NAMALWA (cell line): ENCODE measurements around the gene IFNA6.
A peak's percentile ranks its signal among the peaks of the same experiment; 100 is the strongest.
"Not testable (repeated sequence)": the region's sequence is repeated elsewhere in the genome, so short reads cannot be mapped to it uniquely, and the experiment has no call there.

ENCODE experiments used
- DNase-seq: peaks from one replicate; pipeline ENCODE4 v3.0.0-alpha.2; 2015; ENCODE audit warnings: low spot score

The IFNA6 gene

DNA sequence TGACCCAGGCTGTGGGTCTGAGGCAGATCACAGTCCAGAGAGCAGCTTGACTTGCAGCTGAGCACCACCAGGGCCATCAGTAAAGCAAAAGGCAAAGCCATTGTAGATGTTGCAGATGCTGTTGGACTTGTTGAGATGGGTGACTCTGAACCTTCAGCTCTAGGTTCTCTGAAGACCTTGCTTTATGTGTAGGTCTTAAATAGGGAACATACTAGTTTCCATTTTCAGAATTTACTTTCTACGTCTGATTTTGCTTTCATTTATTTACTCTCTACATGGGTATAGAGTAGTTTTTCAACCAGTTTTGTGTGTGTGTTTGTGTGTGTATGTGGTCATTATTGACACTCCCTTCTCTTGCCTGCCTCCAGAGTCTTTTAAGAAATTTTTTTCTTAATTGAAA, at the start of gene IFNA6:
Gene IFNA6, minus strand, starts transcription at position 101 of the 400 bp plus-strand sequence. Its CDS starts 0 bp downstream, at position 101.
- no peak for DNase-seq

DNA sequence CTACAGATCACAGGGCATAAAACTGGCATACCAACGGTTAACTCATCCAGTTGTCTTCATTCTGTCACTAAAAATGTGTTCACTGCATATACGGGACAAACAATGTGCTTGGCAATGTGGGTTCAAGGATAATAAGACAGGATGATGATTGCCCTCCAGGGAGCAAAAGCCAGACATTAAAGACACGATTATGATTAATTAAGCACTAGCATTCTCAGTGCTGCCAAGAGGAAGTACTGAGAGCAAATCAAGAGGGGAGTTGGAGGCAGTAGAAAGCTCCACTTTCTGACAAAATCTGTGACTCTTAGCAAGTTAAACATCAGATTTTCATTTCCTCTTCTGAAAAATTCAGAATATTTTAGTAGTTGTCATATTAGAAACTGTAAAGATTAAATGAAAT, 49.3 kb upstream of the IFNA6 start:
- DNase-seq = no peak

GRCh38 chr9:21398955-21399489, 48.3 kb upstream of the IFNA6 start:
- DNase-seq = no peak

GRCh38 chr9:21395778-21396717, 45.4 kb upstream of the IFNA6 start:
- peak; percentile 44 for DNase-seq

DNA sequence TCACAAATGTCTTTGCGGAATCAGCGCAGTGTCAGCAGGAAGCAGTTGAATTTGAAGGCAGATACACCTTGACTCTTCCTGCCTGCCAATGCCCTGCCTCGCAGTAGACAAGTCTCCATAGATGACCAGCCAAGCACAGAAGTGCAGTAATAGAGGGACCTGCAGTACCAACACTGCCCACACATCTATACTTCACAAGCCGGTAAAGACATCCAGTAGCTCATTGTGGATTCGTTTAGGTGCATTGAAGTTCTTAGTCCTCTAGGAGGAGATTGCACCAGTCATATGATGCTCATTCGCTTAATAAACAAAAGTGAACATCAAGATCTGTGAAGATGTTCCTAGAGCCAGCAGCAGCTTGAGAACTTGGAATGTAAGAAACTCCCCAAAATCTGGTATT, 41.6 kb upstream of the IFNA6 start:
- DNase-seq = peak; percentile 83

DNA sequence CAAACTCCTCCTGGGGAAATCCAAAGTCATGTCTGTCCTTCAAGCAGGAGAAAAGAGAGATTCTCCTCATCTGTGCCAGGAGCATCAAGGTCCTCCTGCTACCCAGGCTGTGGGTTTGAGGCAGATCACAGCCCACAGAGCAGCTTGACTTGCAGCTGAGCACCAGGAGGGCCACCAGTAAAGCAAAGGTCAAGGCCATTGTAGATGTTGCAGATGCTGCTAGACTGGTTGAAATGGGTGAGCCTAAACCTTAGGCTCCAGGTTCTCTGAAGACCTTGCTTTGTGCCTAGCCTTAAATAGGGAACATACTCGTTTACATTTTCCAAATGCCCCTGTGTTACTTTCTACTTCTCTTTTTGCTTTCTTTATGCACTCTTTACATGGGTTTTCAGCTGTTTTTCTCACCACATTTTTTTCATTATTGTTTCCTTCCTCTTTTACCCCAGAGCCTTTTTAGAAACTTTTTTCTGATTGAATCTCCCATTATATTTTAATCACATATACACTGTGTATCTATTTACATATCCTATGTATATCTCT, 34.5 kb upstream of the IFNA6 start, which contains the start of gene IFNA2:
Gene IFNA2, minus strand, starts transcription at position 268 of the 540 bp plus-strand sequence. Its CDS starts 69 bp downstream, at position 199.
- peak; percentile 30 for DNase-seq

- DNase-seq = no peak
These were observed 32.9 kb upstream of the IFNA6 start for GRCh38 chr9:21383627-21384026.

GRCh38 chr9:21381448-21382339, 31.0 kb upstream of the IFNA6 start:
- DNase-seq = peak; percentile 87

DNA sequence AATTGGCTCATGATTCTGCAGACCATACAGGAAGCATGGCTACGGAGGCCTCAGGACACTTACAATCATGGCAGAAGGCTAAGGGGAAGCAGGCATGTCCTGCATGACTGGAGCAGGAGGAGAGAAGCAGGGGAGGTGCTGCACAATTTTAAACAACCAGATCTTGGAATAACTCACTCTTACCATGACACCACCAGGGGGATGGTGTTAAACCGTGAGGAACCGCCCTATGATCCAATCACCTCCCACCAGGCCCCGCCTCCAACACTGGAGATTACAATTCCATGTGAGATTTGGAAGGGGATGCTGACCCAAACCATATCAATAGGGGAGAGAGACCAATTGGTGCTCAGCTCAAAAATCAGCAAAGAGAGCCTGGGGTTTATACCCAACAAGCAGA, 20.8 kb upstream of the IFNA6 start:
- DNase-seq = not testable (repeated sequence)

GRCh38 chr9:21367957-21368356, 17.3 kb upstream of the IFNA6 start, which contains the start of gene IFNA13:
IFNA13 (minus strand) TSS chr9:21368057; CDS start chr9:21368010, 47 bp downstream.
- DNase-seq = no peak

- DNase-seq = not testable (repeated sequence)
These were observed 16.5 kb upstream of the IFNA6 start for GRCh38 chr9:21367169-21367568.

- no peak for DNase-seq
These were observed 11.6 kb upstream of the IFNA6 start for GRCh38 chr9:21362287-21362686.

GRCh38 chr9:21357479-21358460, 7.1 kb upstream of the IFNA6 start:
- DNase-seq = no peak

DNA sequence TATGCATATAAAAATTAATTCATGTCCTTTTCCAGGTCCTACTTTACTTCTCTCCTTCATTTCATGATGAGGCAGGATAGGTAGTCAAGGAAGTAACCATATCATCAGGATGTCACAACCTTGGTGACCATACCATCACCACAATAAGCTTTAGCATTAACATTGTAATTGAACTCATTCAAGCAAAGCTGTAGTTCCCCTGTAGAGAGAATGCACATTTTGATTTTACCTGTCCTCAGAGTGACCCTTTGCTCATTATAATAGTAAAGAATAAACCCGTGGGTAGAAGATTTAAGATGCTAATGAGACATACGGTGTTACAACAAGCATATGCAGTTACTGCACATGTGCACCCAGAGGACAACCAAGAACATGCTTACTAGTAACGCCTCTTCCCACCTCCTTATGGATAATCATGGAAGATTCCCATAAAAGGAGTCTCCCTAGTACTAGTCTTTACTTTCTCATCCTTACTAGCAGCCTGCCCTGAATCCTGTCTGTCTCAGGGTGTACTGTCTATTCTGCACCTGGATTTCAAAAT, 2.2 kb downstream of the IFNA6 start:
- DNase-seq = no peak

GRCh38 chr9:21340735-21341134, 10.0 kb downstream of the IFNA6 start:
- DNase-seq = no peak

- DNase-seq = peak; percentile 24
These were observed 14.2 kb downstream of the IFNA6 start for GRCh38 chr9:21336457-21336856.

DNA sequence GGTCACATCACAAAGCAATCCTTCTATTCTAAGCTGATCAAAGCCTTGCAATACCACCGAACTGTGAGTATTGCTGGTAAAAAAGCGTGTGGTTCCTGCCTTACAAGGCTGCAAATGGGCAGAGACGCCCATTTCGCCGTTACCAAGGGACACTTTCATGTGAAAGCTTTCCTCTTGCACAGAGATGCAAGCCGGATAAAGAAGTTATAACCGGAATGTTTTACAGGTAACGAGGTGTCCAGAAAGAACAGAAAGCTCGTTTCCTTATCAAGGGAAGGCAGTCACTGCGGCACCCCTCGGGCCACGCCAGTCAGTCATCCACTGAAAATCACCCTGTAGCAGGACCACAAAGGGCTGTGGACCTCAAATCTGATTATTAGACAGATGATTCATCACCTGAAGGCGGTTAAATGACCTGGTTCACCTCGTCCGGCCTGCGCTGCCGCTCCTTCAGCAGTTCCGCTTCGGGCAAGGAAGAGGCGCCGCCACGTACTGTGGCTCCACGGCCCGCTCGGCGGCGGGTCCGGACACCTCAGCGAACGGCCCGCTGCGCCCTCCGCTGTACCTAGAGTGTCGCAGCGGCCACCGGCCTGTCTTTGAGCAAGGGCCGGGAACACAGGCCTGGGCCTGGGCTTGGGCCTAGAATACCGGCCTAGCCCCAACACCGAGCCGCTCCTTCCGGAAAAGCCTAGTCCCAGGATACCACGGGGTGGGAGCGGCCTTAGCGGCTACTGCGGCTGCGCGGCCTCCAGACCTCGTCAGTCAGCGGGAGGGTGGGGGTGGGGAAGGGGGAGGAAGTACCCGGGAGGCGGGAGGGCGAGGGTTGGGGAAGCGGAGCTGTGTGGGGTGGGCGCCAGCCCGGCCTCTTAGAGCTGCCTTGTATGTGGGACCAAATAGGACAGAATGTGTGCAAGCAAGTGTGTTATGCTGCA, 15.7 kb downstream of the IFNA6 start, which contains the start of gene KLHL9:
Gene KLHL9, minus strand, starts transcription at position 704 of the 932 bp plus-strand sequence. Its CDS starts 545 bp downstream, at position 159.
- DNase-seq = peak; percentile 80

DNA sequence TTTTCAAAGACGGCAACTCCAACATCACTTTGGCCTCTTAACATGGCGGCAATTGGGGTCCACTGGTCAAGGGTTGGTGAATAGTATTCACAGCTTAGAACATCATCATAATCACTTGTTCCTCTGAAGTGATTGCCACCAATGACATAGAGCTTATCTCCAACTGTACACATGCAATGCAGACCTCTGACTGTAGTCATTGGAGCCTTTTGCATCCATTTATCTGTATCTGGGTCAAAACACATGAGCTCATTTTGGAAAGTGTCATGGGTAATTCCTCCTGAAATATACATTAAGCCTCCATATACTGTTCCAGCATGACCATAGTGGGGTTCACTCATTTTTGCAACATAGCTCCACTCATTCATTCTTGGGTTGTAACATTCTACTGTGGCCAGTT, 17.5 kb downstream of the IFNA6 start:
- no peak for DNase-seq
